PC-9 (cell line): ENCODE data around the gene TMEM141.

Experiments used
- EZH2 ChIP-seq: fragments of 200-600 bp; sonication (generic); IDR thresholded peaks from 2 replicates; pipeline ENCODE4 v1.8.0; 2017; ENCODE audit warnings: antibody characterized with exemption, low read depth
- TF ChIP-seq, protein P1 (sequence below): fragments of 200-600 bp; sonication (generic); conservative IDR thresholded peaks from 2 replicates; pipeline ENCODE4 v1.6.1; 2017; ENCODE audit warnings: mixed run types, antibody characterized with exemption, mild to moderate bottlenecking, moderate library complexity

GRCh38 chr9:136750526-136750925 is 40.6 kb upstream of the TMEM141 start:
- TF ChIP-seq, protein P1, sequence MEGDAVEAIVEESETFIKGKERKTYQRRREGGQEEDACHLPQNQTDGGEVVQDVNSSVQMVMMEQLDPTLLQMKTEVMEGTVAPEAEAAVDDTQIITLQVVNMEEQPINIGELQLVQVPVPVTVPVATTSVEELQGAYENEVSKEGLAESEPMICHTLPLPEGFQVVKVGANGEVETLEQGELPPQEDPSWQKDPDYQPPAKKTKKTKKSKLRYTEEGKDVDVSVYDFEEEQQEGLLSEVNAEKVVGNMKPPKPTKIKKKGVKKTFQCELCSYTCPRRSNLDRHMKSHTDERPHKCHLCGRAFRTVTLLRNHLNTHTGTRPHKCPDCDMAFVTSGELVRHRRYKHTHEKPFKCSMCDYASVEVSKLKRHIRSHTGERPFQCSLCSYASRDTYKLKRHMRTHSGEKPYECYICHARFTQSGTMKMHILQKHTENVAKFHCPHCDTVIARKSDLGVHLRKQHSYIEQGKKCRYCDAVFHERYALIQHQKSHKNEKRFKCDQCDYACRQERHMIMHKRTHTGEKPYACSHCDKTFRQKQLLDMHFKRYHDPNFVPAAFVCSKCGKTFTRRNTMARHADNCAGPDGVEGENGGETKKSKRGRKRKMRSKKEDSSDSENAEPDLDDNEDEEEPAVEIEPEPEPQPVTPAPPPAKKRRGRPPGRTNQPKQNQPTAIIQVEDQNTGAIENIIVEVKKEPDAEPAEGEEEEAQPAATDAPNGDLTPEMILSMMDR = no peak
- TF ChIP-seq EZH2 = no peak
